Caki2 (cell line): ENCODE measurements around the gene CNST. TPM values are rescaled to one million over a fixed set of nuclear protein-coding genes. Genes with fewer than 3 reads are reported as not detected.
A peak's percentile ranks its signal among the peaks of the same experiment; 100 is the strongest.
"Not testable (repeated sequence)": the region's sequence is repeated elsewhere in the genome, so short reads cannot be mapped to it uniquely, and the experiment has no call there.

Experiments used
- DNase-seq: peaks from one replicate; pipeline ENCODE4 v3.0.0-alpha.2; 2015; ENCODE audit warnings: low read depth
- in situ Hi-C: cut with HindIII; loops from 2 replicates; pipeline ENCODE4 v1.10.0; 2016; ENCODE audit warnings: low sequenced_read_pairs, low pct_unique_long_range_greater_than_20kb, mixed read lengths
- total RNA-seq: library from RNA; depleted of rRNA; stranded (reverse); fragments of >200 nt; shearing (Covaris generic); gene quantifications from 2 replicates; pipeline ENCODE4 v1.2.3, GENCODE V29; 2014; ENCODE audit warnings: low replicate concordance

Gene CNST
- total RNA-seq, 1 experiment from 2014 or later: 8.9 TPM

DNA sequence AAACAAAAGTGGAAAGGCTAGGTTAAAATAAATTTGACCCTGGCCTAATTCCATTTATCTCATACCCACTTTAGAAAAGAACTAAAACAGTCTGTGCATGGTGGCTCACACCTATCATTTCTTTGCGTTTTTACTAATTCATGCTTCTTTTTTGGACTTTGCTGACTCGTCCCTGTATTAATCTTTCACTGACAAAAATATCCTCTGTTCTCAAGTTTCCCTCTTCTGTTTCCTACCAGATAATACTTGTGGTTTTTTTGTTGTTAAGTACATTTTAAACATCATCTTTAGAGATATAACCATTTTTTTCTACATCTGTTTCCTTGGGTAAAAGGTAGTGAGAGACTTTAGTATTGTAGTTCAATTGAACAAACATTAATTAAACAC, 11.5 kb downstream of the CNST start:
- DNase-seq: no peak
- in situ Hi-C loops: no loop called here

DNA sequence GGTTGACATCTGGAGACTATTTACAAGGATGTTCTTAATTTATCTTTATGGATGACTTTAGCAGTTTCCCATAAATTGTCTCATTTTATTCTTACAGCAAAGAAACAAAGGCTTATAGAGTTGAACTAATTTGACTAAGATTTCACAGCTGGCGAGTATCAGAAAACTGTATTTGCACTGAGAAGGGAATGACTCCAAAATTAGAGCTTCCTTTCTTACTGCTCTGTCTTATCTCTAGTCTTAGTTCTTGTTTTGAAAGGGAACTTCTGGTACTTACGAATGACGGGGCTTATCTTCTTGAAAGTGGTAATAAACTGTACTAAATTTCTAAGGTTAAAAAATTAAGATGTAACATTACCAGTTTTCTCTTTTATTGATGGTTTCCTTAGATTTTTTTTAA, 13.6 kb downstream of the CNST start:
- in situ Hi-C loops: no loop called here
- DNase-seq: no peak

DNA sequence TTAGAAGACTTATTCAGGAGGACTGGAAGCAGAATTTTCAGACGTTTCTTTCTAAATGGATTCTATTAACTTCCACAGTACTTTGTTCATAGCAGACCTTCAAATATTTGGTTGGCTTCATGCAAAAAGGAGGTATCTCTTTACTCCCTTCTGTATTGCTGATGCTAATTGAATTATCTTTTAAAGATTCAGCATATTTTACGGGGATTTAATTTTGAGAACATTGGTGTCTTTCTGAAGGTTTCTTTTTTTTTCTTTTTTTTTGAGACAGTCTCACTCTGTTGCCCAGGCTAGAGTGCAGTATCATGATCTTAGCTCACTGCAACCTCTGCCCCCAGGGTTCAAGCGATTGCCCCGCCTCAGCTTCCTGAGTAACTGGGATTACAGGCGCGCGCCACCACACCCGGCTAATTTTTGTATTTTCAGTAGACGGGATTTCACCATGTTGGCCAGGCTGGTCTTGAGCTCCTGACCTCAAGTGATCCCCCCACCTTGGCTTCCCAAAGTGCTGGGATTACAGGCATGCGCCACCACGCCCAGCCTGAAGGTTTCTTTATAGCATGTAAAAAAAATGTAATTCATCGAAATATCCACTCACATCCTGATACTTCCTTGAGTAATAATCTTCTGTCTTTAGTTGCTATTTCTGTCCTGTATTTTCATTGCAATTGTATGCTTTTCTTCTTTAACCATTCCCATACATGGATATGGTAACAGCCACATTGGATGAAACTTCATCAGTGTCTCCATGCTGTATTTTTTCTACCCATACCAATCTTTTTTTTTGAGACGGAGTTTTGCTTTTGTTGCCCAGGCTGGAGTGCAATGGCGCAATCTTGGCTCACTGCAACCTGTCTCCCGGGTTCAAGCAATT, 14.5 kb downstream of the CNST start:
- no peak for DNase-seq
- in situ Hi-C loops: no loop called here

DNA sequence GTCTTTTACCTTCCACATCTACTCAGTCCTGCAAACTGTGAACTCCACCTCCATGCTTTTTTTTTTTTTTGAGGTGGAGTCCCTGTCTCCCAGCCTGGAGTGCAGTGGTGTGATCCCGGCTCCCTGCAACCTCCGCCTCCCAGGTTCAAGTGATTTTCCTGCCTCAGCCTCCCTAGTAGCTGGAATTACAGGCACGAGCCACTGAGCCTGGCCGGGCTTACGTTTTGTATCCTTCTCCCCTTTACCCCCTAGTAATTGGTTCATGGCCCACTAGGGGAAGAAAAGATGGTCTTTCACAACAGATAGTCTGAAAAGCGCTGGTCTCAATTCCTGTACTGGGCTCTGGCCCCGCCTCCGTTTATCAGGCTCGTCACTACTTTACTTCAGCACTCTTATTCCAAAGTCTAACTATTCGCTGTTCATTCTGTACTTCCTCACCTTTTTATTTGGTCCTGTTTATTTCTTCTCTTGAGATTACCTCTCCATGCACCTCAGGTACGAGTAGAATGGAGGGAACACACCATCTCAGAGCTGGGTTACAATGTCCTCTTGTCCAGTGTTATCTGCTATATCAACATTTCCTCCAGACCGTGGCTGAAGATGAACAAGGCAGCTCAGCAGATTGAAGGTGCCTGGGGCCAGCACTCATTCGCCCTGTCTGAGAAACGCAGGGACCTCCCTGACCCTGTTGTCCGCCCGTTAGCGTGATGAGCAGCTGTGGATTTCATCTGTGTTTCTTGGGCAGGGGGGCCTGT, 16.2 kb downstream of the CNST start:
- in situ Hi-C loops: no loop called here
- no peak for DNase-seq

DNA sequence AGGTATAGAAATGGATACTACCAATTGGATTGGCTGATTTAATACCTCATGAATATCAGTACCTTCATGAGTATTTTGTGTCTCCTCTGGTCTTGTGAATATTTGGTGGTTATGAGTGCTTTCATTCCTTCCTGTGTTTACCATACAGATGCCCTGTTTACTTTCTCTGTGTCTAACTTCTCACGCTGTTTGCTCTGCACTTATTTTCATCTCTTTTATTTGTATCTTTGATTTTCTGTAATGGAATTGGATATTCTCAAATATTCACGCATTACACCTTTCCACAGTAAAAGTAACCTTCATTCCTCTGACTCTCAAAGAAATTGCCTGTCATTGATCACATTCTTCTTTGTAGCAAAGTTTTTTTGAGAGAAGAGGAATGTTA, 16.8 kb downstream of the CNST start:
- in situ Hi-C loops: no loop called here
- no peak for DNase-seq

DNA sequence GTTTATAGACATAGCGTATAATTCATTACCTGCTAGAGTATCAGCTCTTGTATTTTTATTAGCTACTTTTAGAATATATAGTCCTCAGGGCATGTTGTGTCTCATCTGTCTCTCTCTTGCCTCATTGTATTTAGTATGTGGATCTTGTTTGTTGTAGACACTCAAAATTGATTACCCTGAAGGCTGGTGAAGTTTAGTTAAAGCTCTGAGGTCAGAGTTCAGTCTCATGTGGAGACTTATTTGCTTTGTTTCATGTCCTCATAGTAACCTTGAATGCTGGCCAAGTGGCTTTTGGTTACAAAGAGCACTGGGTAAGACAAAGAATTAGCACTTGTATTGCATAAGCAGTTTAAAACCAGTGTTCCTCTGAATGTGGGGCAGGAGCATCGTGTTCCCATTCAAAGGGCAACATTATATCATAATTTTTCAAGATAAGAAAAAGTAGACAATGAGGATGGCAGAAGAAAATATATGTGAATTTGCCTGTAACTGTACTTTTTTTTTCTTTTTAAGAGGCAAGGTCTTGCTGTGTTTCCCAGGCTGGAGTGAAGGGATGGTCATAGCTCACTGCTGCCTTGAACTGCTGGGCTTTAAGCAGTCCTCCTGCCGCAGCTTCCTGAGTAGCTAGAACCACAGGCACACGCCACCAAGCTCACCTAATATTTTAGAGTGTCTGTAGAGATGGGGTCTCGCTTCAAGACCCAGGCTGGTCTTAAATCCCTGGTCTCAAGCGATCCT, 17.4 kb downstream of the CNST start:
- in situ Hi-C loops: no loop called here
- DNase-seq: no peak

DNA sequence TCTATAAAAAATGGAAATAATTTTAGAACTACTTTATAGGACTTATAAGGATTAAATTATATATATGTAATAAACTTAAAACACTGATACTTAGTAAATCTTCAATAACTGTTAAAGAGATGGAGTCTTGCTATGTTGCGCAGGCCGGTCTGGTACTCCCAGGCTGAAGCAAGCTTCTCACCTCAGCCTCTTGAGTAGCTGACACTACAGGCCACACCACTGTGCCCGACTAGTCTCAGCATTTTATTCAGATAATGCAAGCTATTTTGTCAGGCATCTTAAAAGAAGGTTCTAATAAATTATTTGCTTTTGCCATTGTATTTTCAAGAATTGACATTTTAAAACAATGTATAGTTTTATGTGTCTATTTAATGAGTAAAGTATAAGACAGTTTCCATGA, 20.8 kb downstream of the CNST start:
- in situ Hi-C loops: no loop called here
- no peak for DNase-seq

DNA sequence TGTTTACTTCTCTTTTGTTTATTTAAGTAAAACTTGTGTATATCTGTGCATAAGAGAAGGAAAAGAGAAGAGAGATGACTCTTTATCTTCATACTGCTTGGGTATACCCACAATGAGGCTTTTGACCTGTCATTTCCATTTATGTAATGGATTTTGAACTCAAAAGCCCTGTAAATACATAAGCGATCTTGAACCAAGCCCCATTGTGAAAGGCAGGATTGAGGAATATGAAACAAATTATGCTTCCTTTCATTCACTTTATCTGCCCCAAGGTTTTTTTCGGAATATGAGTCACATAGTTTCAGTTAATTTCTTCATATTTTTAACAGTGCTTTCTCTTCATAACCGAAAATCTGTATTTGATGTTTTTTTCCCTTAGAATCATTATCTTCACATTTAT, 21.4 kb downstream of the CNST start:
- no peak for DNase-seq
- in situ Hi-C loops: no loop called here

DNA sequence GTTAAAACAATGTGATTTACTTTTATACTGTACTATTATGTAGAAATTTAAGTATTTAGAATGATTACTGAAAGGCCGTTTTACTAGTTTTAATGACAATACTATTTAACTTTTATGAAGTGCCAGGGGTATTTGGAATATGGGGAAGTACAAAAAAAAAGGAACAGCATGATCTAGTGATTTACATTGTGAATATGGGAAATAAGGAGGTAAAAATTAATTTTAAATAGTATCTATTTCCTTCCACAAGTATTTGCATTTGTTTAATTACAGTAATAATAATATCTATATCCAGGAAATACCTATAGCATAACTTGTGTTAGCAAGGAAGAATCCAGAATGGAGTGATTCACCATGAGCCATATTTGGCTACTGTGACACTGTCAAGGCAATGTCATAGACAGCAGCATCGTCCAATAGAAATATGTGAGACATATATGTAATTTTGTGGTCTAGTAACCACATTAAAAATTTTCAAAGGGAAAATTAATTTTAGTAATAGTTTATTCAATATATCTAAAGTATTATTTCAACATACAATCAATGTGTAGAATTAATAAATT, 22.0 kb downstream of the CNST start:
- in situ Hi-C loops: no loop called here
- DNase-seq: no peak

DNA sequence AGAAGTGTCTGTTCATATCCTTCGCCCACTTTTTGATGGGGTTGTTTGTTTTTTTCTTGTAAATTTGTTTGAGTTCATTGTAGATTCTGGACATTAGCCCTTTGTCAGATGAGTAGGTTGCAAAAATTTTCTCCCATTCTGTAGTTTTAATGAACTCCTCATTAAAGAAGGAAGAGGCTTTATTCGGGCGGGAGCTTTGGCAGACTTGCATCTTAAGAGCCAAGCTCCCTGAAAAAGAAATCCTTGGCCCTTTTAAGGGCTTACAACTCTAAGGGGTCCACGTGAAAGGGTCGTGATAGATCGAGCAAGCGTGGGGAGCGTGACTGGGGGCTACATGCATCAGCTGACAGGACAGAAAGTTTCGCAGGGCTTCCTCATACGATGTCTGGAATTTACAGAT, 23.7 kb downstream of the CNST start:
- DNase-seq, in situ Hi-C loops: not testable (repeated sequence)

DNA sequence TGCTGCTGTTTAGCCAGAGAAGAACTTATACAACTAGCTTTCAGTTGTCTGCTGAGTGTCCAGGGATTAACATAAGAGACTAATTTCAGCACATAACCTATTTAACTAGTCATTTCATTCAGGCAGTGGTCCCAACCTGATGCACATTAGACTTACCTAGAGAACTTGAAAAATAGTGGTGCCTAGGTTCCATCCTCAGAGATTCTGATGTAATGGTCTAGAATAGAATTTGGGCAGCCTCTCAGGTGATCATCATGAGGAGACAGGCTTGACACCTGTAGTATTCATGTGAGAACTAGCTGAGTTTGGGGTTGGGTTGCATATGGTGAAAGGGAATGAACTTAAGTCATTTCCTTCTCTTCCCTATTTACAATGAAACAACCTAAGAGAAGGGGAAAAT, 24.8 kb downstream of the CNST start:
- in situ Hi-C loops: no loop called here
- no peak for DNase-seq

DNA sequence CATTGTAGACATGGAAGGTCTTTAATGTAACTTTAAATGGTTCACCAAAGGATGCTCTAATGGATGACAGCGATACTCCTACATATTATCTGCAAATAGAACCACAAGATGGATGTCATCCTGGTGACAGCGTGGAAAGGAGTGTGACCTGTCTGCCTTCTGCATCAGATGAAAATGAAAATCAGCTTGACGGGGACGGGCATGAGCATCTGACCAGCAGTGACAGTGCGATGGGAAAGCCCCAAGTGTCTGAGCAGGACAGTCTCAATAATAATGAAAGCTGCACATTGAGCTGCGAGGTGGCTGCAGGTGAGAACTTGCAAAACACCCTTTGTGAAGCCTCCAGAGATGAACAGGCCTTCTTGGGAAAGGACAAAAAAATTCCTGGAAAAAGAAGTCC, 25.2 kb downstream of the CNST start:
- in situ Hi-C loops: no loop called here
- no peak for DNase-seq

DNA sequence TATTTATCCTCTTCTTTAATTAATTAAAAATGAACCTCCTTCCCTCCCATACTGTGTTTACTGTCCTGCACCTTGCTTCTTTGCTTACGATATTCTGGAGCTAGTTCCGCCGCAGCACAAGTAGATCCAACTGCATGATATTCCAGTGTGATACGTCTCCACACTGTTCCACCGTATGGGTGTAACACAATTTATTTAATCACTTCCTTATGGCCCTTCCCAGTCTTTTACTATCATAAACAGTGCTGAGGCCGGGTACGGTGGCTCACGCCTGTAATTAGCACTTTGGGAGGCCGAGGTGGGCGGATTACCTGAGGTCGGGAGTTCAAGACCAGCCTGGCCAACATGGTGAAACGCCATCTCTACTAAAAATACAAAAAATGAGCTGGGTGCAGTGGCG, 25.7 kb downstream of the CNST start:
- in situ Hi-C loops: no loop called here
- no peak for DNase-seq

DNA sequence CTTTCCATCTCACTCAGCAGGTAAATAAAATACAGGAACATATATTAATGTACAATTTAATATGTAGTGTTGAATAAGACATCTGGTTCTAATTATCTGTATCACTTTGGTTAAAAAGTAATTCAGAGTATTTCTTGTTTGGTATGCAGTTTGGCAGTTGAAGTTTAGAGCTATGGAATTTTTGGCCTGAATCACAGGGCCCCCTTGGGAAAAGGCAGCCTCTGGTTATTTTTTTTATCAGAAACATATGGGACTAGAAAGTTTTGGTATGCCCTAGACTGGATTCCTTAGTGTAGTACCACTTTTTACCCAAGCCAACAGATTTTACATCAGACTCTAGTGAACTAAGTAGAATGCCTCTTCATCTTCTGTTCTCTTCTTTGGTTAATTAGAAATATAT, 26.4 kb downstream of the CNST start:
- in situ Hi-C loops: no loop called here

DNA sequence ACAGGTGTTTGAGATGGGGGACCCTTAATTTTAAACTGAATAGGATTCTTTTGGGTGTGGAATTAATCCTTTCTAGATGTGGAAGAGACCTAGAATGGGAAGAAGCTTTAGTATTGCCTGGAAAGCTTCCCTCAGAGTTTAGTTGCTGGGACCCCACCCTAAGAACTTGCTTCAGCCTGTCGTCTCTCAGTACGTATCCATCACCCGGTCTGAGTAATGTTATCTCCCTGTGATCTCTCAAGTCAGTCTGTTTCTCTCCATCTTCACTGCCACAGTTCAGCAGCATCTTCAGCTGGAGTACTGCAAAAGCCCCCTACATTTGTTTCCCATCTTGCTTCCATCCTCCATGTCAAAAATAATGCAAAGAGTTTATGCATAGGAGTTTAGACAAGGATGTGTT, 28.9 kb downstream of the CNST start:
- DNase-seq: no peak
- in situ Hi-C loops: no loop called here

More for the DNA sequence above, 26.4 kb downstream of the CNST start:
- DNase-seq: no peak

DNA sequence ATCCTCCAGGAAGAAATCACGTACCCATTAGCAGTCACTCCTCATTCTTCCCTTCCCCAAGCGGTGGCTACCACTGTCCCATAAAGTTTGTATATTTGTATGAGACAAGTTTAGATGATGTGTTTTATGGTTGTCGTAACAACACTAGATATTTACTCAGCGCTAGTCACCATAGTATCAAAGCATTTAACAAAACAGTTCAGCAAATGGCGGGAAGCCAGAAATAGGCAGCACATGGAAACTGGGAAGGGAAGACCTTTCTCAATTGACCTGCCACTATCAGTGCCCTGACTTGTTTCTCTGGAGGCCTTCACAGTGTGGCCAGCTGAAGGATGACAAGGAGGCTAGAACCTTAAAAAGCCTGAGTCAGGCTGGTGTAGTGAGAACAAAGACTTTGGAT, 31.1 kb downstream of the CNST start:
- peak; percentile 48 for DNase-seq
- in situ Hi-C loops: no loop called here

DNA sequence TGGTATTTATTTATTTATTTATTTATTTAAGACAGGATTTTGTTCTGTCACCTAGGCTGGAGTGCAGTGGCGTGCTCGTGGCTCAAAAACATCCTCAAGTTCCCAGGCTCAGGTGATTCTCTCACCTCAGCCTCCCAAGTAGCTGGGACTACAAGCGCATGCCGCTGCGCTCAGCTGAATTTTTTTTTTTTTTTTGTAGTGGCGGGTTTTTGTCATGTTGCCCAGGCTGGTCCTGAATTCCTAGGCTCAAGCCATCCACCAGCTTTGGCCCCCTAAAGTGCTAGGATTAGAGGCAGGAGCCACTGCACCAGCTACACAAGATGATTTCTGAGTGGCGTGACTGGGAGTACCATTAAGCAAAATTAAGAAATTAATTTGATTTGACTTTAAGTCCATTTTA, 31.7 kb downstream of the CNST start:
- in situ Hi-C loops: no loop called here

DNA sequence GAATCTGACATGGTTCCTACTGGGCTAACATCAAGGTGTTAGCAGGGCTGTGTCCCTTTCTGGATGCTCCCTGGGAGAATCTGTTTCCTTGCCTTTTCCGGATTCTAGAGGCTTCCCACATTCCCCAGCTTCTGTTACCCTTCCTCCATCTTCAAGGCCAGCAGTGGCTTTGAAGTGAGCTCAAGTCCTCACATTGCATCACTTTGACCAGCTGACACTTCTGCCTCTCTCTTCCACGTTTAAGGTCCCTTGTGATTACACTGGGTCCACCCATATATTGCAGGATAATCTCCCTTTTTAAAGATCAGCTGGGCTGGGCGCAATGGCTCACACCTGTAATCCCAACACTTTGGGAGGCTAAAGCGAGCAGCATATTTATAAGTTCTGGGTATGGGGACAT, 33.1 kb downstream of the CNST start:
- in situ Hi-C loops: no loop called here
- DNase-seq: no peak

More for the DNA sequence above, 31.7 kb downstream of the CNST start:
- DNase-seq: no peak

DNA sequence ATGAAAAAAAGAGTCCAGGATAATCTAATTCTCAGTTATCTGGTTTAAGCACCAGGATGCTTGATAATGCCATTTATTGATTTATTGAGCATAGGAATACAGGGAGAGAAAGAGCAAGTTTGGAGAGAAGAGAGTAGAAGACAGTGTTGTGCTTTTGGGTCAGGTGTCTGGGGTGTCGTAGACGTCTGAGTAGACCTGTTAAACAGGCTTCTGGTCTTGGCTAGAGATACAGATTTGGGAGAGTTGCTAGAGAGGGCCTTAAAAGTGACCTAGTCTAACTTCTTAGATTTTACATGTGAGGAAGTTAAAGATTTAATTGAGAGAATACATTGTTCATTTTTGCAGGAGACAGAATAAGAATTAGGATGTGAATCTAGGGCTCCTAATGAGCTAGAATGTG, 34.3 kb downstream of the CNST start:
- in situ Hi-C loops: no loop called here

More for the DNA sequence above, 34.3 kb downstream of the CNST start:
- DNase-seq: no peak
